Keratinocyte (primary cell): ENCODE measurements around the gene DIAPH2. TPM values are rescaled to one million over a fixed set of nuclear protein-coding genes. Genes with fewer than 3 reads are reported as not detected.

Experiments
- DNase-seq: peaks from one replicate; pipeline ENCODE4 v3.0.0-alpha.2; 2011; ENCODE audit warnings: low read depth, missing footprints, low spot score
- FAIRE-seq: peaks from 2 replicates; lab custom pipeline; 2011; peaks lifted over from hg19 to GRCh38; lab: Jason Lieb, UNC
- H2AFZ ChIP-seq: 2 replicates; pipeline ENCODE4 v1.6.0; 2012; ENCODE audit warnings: low read length, control low read depth, inconsistent platforms; ENCODE audit not compliant: control insufficient read depth
- H3K27ac ChIP-seq: 2 replicates; pipeline ENCODE4 v1.5.1; 2011; ENCODE audit warnings: low read length; ENCODE audit not compliant: control insufficient read depth, insufficient read depth
- H3K27me3 ChIP-seq: 3 replicates; pipeline ENCODE4 v1.6.0; 2011; ENCODE audit warnings: low read length; ENCODE audit not compliant: control insufficient read depth, insufficient read depth; ENCODE audit errors: extremely low read depth
- H3K36me3 ChIP-seq, 2 experiments: 2 replicates in 1 of 2; 3 replicates in 1 of 2; pipeline ENCODE4 v1.5.1; 2011; ENCODE audit warnings: low read length in 2 of 2, mild to moderate bottlenecking in 1 of 2; ENCODE audit not compliant: control insufficient read depth in 2 of 2, insufficient read depth in 2 of 2; ENCODE audit errors: extremely low read depth in 1 of 2
- H3K4me1 ChIP-seq: 3 replicates; pipeline ENCODE4 v1.5.1; 2011; ENCODE audit warnings: low read length; ENCODE audit not compliant: control insufficient read depth, insufficient read depth; ENCODE audit errors: extremely low read depth
- H3K4me2 ChIP-seq: 3 replicates; pipeline ENCODE4 v1.6.0; 2011; ENCODE audit warnings: low read depth, low read length; ENCODE audit not compliant: control insufficient read depth, insufficient read depth; ENCODE audit errors: extremely low read depth
- H3K4me3 ChIP-seq, 3 experiments: fragments of 200-600 bp in 1 of 3; sonication (generic) in 1 of 3; 2 replicates in 2 of 3; 3 replicates in 1 of 3; pipeline ENCODE4 v1.5.1; 2011 to 2016; ENCODE audit warnings: low read length in 3 of 3, mild to moderate bottlenecking in 3 of 3, control low read depth in 2 of 3, inconsistent platforms in 1 of 3, low read depth in 1 of 3, mixed read lengths in 1 of 3, mixed run types in 1 of 3, moderate library complexity in 1 of 3; ENCODE audit not compliant: control insufficient read depth in 2 of 3, insufficient read depth in 2 of 3; ENCODE audit errors: extremely low read depth in 1 of 3
- H3K79me2 ChIP-seq: 2 replicates; pipeline ENCODE4 v1.6.0; 2012; ENCODE audit warnings: low read length; ENCODE audit not compliant: control insufficient read depth, insufficient read depth
- H3K9ac ChIP-seq: 3 replicates; pipeline ENCODE4 v1.6.0; 2011; ENCODE audit warnings: low read length; ENCODE audit not compliant: control insufficient read depth, insufficient read depth; ENCODE audit errors: extremely low read depth
- H3K9me1 ChIP-seq: 3 replicates; pipeline ENCODE4 v1.6.0; 2011; ENCODE audit warnings: low read length; ENCODE audit not compliant: control insufficient read depth, insufficient read depth; ENCODE audit errors: extremely low read depth
- H3K9me3 ChIP-seq: 2 replicates; pipeline ENCODE4 v1.5.1; 2012; ENCODE audit warnings: low read depth, low read length; ENCODE audit not compliant: control insufficient read depth
- H4K20me1 ChIP-seq: 3 replicates; pipeline ENCODE4 v1.6.0; 2011; ENCODE audit warnings: low read length; ENCODE audit not compliant: control insufficient read depth, insufficient read depth; ENCODE audit errors: extremely low read depth
- EZH2 ChIP-seq: IDR thresholded peaks from one replicate; pipeline ENCODE4 v1.6.1; 2012; ENCODE audit warnings: inconsistent platforms, mild to moderate bottlenecking, low read length, moderate library complexity
- dilution Hi-C: fragments of 300-500 bp; cut with MboI; formaldehyde crosslinking; loops from one replicate; pipeline ENCODE4 v1.7.0; 2020; ENCODE audit warnings: low sequenced_read_pairs; ENCODE audit not compliant: extremely low pct_ligation_motif_present
- polyA plus RNA-seq, 5 experiments: library from polyadenylated mRNA; depleted of rRNA in 3 of 5; stranded (reverse) in 3 of 5; stranded (forward) in 1 of 5; unstranded in 1 of 5; fragments of >200 nt; gene quantifications; 1 replicate in 1 of 5; 2 replicates in 3 of 5; 3 replicates in 1 of 5; pipeline versions ENCODE4 v1.2.1 to v1.2.3, GENCODE V29; 2011 to 2012; ENCODE audit warnings: missing spikeins in 2 of 5, low read depth in 1 of 5, low replicate concordance in 1 of 5
- TF ChIP-seq, protein P1 (sequence below), 3 experiments: IDR thresholded peaks in 1 of 3; conservative IDR thresholded peaks in 1 of 3; optimal IDR thresholded peaks in 1 of 3; 2 replicates in 2 of 3; 3 replicates in 1 of 3; pipeline versions ENCODE3 to v1.5.1; 2011; ENCODE audit warnings: low read length in 3 of 3, mild to moderate bottlenecking in 3 of 3, moderate library complexity in 2 of 3, control low read depth in 1 of 3, inconsistent platforms in 1 of 3; ENCODE audit not compliant: insufficient read depth in 2 of 3; ENCODE audit errors: extremely low read depth in 1 of 3

The DIAPH2 gene
- polyA plus RNA-seq, 1 donor (not counting 4 experiments of a cell fraction or from before 2014, with no cell fraction given): 7.4 TPM

- no peak overlapping the region for H3K4me2 ChIP-seq
- dilution Hi-C loops: no loop called here
- DNase-seq (no peak), FAIRE-seq (no peak)
- no peaks in the 10 kb centered on the region for H3K79me2 ChIP-seq
- no peak overlapping the region for H3K4me3 ChIP-seq
- H3K27me3 ChIP-seq: no peaks in the 10 kb centered on the region
- TF ChIP-seq, protein P1, sequence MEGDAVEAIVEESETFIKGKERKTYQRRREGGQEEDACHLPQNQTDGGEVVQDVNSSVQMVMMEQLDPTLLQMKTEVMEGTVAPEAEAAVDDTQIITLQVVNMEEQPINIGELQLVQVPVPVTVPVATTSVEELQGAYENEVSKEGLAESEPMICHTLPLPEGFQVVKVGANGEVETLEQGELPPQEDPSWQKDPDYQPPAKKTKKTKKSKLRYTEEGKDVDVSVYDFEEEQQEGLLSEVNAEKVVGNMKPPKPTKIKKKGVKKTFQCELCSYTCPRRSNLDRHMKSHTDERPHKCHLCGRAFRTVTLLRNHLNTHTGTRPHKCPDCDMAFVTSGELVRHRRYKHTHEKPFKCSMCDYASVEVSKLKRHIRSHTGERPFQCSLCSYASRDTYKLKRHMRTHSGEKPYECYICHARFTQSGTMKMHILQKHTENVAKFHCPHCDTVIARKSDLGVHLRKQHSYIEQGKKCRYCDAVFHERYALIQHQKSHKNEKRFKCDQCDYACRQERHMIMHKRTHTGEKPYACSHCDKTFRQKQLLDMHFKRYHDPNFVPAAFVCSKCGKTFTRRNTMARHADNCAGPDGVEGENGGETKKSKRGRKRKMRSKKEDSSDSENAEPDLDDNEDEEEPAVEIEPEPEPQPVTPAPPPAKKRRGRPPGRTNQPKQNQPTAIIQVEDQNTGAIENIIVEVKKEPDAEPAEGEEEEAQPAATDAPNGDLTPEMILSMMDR (optimal IDR thresholded peaks at IDR 0.05 in 1 of 3, IDR thresholded peaks at IDR 0.05 in 1 of 3, conservative IDR thresholded peaks at IDR 0.05 in 1 of 3; ENCODE audit: extremely low read depth in 1 of 3, insufficient read depth in 2 of 3, low read length in 3 of 3): no peak
- no peak for TF ChIP-seq EZH2
- no peaks in the 10 kb centered on the region for H3K9me1 ChIP-seq
- no peaks in the 10 kb centered on the region for H3K4me1 ChIP-seq
- no peak overlapping the region for H3K9ac ChIP-seq
- H3K27ac ChIP-seq: no peak overlapping the region
- no peak overlapping the region for H2AFZ ChIP-seq
- no peaks in the 10 kb centered on the region for H3K36me3 ChIP-seq
- no peaks in the 10 kb centered on the region for H4K20me1 ChIP-seq
- H3K9me3 ChIP-seq: no peaks in the 10 kb centered on the region
Observed at GRCh38 chrX:96655947-96656623, 28.6 kb upstream of the DIAPH2 start.

DNA sequence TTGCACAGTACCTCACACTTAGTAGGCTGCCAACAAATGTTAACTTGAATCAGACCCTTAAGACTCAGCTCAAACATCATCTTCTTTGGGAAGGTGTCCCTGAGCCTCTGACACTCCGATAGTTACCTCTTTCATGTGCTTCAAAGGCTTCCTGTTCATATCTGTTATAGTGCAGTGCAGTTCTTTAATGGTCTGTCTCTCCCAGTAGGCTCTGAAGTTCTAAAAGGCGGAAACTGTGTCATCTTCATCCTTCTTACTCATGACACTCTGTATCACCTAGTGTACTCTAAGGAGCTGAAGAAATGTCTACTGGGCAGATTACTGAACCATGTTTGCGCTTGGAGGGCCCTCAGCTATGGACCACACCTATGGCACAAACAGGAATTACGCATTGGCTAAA is 2.1 kb upstream of the DIAPH2 start:
- no peak overlapping the region for H3K9ac ChIP-seq
- H3K9me3 ChIP-seq: no peaks in the 10 kb centered on the region
- no peak for FAIRE-seq
- no peaks in the 10 kb centered on the region for H3K27me3 ChIP-seq
- no peaks in the 10 kb centered on the region for H3K36me3 ChIP-seq
- H4K20me1 ChIP-seq: no peaks in the 10 kb centered on the region
- no peak overlapping the region for H3K4me3 ChIP-seq
- no peak overlapping the region for H2AFZ ChIP-seq
- TF ChIP-seq EZH2: no peak
- TF ChIP-seq, protein P1 (optimal IDR thresholded peaks at IDR 0.05 in 1 of 3, IDR thresholded peaks at IDR 0.05 in 1 of 3, conservative IDR thresholded peaks at IDR 0.05 in 1 of 3; ENCODE audit: extremely low read depth in 1 of 3, insufficient read depth in 2 of 3, low read length in 3 of 3): no peak
- H3K27ac ChIP-seq: no peak overlapping the region
- peaks cover 5% of the 10 kb centered on the region for H3K79me2 ChIP-seq
- no peak for DNase-seq
- dilution Hi-C loops: no loop called here
- no peak overlapping the region for H3K4me2 ChIP-seq
- no peaks in the 10 kb centered on the region for H3K9me1 ChIP-seq
- H3K4me1 ChIP-seq: peaks cover 2% of the 10 kb centered on the region
